GM21576 (cell line): Measurements from ENCODE around the gene MDFIC.

Experiments used
- ATAC-seq: cut with Tn5 transposase; IDR thresholded peaks from one replicate; pipeline ENCODE4 v1.9.1; 2021; ENCODE audit warnings: mild to moderate bottlenecking, moderate library complexity; ENCODE audit not compliant: unreplicated experiment

MDFIC gene

DNA sequence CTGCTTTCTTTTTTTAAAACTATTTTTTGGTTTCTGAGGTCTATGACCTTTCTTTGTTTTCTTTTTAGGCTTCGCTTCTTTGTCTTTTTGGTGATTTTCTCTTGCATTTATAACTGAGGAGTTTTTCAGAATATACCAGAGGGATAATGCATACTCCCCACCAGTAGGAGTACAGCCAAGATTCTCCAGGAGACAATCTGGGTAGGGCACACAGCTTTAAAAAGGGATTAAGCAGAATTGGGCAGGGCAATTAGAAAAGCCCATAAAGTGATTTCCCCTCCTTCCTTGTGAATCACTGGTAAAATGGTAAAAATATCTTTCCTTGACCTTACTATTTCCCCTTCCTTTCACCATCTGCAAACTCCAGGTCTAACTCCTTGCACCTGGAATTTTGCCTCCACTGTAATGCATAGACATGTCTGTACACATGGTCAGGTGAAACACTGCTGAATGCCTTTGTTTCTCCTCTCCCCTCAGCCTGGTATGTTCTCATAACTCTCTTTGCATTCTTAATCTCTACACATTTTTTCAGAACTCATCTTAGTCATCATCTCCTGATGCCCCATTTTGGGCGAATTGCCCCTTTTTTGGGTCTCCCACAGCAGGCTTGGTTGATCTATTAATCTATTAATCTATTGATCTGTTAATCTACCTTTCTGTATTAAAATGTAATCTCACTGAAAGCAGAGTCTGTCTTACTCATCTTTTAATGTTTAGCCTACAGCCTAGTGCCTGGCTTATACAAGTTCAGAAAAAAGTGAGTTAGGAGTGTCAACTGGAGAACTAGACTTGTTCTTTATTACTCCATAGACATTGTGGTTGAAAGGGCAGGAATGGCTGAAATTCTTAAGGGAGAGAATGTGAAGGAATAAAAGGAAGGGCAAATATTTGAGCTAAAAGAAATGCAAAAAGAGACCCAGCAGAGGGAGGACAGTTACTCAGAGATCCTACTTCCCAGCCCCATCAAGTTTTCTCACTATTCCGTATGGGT, 64.6 kb downstream of the MDFIC start:
- no peak for ATAC-seq

DNA sequence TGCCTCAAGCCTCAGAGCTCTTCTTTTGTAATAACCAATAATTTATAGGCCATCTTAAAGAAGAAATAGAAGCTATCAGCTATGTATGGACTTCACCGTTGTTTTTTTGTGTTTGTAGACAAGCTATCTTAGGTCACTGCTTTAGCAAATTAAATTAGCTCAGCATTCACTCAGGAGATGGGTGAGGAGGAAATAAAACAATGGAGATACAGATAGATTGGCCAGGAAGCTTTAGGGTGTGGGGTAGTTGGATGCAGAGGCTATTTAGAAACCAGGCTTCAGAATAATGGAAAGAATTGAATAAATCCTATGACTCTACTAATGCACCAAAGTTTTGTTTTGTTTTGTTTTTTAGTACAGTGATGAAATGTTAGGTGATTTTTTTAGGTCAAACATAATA, 66.1 kb downstream of the MDFIC start:
- no peak for ATAC-seq

DNA sequence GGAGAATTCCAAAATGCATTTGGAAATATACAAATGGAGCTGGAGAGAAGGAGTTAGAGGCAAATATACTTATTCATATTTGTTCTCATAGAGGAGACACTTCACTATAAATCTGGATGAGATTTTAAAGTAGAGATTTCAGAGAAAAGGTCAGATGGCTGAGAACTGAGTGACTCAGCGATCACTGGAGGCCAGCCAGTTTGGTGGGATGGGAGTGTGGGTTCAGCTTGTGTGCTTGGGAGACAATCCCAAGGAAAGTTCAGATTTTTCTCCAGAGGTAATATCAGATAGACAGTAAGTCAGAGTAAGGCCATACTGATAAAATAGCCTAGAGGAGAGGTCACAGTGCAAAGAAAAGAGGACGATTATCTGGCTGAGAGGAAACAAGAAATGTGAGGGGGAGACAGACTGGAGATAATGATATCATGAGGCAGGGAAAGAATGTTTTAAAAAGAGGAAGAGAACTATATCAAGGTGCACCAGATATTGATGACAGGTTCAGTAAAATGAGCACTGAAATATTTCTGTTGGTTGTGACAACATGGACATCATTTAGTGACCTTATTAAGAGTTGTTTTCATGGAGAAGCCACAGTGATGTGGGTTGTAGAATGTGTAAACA, 67.0 kb downstream of the MDFIC start:
- no peak for ATAC-seq

DNA sequence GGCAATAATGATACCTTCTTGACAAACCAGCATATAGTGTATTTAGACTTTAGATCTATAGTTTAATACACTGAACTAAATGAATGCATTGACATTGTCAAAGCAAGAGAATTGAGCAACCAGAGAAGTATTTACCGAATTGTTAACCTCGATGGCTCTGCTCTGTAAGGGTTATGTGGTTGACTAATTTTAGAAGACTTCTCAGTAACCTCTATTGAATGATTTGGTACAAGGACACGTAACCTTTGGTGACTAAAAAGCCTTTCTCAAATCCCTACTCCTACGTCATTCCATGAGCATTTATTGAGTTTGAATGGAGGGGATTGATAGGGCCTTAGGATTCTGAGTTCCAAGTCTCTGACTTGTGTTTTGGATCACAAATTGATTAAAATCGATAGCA, 67.6 kb downstream of the MDFIC start:
- no peak for ATAC-seq

DNA sequence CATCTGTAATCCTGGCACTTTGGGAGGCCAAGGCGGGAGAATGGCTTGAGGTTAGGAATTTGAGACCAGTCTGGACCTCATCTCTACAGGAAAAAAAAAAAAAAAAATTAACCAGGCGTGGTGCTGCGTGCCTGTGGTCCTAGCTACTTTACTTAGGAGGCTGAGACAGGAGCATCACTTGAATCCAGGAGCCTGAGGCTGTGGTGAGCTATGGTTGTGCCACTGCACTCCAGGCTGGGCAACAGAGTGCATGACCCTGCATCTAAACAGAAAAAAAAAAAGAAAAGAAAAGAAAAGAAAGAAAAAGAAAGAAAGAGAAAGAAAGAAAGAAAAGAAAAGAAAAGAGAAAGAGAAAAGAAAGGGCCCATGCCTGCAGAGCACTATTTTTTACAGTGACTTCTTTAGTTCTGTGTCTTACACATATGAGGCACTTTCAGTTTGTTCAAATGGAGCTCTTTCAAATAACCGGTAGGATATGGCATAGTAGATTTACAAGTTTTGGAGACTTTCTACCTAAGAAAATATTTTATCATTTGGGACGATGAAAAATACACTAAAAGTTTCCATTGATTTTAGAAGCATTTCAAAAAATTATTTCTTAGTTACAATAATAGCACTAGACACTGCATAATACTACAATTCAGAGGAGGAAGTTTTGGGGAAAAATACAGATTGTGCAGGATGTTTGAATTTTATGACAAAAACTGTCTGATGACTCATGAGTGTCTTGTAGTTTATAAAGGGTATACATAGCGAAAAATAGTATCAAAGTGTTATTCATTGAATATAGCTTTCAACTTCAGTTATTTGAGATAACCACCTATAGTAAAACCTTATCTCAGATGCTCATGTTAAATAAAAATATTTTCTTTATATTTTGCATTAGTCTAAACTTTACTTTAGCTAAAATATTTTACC, 75.9 kb downstream of the MDFIC start:
- no peak for ATAC-seq

DNA sequence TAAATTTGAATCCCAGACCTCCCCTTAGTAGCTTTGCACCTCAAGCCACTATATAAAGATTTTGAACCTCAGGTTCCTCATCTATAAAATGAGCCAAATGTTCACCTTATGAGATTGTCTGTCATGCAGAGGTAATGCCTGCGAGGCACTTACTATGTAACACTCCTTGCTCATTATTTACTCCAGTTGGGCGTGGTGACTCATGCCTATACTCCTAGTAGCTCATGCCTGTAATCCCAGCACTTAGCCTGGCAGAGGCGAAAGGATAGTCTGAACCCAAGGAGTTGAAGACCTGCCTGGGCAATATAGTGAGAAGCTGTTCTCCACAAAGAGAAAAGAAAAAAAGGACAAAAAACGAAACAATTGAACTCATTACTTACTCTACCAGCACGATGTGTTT, 82.2 kb downstream of the MDFIC start:
- no peak for ATAC-seq

DNA sequence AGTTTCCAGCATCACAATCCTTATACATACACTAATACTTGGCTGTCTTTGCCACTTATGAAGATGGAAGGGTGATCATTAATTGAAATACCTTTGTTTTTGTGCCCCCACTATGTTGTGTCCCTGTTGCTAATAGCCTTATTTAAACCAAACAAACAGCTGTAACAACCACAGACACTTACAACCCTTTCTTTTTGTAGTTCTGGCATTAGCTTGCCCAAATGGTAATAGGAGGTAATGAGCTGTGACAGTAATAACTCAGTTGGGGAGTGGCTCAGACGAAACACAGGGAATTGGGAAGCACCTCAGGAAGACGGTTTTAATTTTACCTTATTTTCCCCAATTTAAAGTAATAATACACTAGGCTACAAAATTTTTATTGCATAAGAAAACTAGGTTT, 83.4 kb downstream of the MDFIC start:
- no peak for ATAC-seq

DNA sequence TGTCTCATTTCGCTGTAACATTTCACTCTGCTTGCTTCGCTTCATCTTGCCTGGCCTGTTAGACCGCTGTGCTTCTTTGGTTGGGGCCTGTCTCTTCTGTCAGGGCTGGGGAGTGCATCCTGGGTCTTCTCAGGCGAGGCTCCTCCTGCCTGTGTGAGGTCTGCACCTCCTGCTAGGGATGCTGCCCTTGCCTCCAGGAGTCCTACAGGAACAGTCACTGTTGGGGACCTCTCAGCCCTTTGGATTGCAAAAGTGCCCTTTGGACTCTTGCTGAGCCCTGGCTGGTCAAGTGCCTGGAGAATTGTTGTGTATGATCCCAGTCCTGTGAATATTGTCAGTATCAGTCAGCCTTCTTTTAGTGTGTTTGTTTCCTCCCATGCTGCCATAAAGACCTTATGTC, 84.1 kb downstream of the MDFIC start:
- ATAC-seq, result no peak

DNA sequence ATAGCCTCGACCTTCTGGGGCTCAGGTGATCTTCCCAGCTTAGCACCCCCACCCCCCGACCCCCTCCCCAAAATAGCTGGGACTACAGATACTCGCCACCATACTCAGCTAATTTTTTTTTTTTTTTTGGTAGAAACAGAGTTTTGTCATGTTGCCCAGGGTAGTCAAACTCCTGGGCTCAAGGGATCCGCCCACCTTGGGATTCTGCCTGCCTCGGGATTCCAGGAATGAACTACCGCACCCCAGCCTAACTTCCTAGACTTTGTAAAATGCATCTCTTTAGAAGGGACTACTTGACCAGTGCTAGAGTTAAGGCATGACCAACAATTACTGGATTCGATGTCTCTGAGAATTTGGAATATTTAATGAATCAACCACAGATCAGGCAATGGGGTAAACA, 85.9 kb downstream of the MDFIC start:
- ATAC-seq, result no peak

DNA sequence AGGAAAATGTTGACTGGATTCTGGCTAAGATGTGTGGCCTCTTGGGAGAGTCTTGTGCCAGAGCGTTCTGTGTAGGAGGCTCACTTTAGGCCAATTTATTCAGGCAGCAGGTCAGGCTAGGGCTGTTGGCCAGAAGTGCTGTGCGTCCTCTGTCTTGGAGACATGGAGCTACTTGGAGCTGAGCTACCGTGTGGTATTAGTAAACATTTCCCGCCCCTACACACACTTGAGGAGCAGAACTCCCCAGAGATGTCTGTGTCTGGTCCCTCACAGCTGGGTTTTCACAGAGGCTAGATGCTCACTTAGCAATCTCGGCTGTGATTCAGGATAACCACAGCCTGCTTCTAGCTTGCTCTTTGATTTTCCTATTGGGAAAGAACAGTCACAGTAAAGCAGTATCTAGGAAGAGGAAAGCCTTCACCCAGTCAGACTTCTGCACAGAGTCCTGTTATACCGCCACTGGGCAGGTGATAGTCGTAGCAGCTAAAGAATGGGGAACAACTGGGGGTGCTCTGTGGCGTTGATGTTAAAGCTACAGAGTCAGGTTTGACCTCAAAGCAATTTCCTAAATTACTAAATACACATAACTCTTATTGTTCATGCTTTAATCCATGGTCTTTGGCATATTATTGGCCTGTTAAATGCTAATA, 86.7 kb downstream of the MDFIC start:
- peak; percentile 54 for ATAC-seq

DNA sequence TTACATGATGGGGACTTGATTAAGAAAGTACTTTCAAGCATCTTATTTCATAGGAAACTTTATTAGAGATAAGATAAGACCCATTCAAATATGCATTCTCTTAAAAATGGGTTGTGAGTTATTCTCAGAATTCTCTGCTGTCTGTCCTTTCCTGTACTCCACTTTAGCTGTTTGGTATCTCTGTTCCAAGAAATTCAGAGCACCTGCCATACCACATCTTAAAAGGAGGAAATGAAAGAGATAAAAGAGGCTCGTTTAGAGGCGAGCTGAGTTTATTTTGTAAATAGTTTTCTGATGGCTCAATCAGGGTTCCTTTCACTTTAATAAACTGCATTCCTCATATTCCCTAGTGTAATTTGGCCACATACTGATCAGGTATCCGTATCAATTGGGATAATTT, 87.2 kb downstream of the MDFIC start:
- ATAC-seq, result peak; percentile 81

DNA sequence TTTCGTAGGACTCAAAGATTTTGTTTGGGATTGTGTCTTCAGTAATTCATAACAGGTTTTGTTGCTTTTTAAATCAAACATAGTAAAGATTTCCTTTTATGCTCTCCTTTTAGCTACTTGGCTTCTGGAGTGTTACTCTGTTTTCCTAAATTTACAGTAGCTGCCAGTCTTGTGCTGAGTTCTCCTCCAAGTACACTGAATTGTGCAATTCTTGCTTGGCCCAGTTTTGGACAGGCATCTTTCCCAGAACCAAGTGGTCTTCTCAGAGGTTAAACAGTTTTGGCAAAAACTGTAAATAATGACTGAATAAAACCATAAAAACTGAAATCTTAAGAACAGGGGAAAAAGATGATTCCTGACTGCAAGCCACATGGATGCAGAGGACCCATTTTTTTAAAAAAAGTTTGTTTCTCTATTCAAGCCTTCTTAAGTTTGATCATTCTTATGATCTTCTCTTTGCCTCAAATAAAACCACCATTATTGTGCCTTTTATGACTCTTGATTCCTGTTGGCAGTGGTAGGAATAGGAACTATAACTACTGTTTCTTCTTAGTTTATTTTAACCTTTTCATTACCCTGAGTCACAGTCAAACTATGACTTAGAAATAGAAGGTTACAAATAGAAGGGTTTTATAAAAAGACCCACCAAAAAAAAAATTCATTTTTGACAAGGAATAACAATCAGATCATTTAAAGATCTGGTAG, 88.0 kb downstream of the MDFIC start:
- no peak for ATAC-seq

DNA sequence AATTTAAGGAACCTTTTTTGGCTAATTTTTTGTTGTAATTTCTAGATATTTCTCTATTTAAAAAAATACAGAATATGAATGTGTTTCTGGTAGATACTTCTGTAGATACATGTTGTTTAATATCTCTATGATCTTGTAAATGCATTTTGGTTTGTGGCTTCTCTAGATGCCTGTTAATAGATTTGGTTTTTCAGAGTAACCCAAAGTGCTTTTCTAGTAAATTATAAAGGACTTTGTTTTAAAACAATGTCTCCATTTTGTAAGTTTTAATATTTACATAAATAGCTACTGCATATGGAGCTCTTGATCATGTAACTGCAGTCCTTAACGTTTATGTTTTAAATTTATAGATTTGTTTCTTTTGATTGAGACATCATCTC, 88.5 kb downstream of the MDFIC start:
- ATAC-seq, result no peak

DNA sequence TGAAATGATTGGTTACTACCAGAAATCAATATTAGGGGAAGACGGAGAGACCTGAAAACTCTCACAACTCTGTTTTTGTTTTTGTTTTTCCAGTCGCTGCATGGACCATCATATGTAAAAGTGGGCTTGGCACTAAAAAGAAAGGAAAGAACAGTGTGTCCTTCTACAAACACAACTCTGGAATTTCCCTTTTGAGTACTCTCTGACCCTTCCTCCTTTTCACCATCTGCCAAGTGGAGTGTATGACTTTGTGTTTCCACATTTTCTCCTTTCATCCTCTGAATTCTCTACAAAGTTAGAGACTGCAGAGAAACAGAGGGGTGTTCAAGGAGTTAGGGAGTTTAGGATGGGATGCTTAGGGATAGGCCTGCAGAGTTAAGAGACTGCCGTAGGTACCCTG, 92.0 kb downstream of the MDFIC start:
- ATAC-seq, result no peak

DNA sequence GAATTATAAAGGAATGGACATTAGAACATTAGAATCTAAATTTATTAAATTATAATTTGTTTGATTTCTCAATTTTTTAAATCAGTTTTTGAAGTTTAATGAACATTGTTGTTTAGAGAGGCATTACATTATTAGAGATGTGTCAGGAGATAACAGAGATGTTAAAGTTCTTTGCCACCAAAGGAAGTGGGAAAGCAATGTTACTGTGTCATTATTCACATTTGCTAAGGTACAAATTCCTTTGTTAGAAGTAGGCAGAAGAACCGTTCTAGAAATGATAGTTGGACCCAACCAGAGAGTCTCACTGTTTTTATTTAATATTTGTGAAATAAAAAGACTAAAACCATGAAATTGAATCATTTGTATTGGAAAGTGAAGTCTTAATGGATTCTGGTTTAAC, 92.9 kb downstream of the MDFIC start:
- ATAC-seq, result no peak

DNA sequence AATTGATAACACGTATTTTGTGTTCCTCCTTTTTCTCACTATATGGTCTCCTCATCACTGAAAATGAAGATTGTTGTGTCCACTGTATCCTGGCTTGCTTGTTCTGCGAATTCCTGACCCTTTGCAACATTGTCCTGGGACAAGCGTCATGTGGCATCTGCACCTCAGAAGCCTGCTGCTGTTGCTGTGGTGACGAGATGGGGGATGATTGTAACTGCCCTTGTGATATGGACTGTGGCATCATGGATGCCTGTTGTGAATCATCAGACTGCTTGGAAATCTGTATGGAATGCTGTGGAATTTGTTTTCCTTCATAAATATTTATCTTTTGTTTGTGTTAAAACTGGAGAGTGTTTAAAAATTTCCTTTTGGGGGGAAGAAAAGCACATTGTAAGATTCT, 93.7 kb downstream of the MDFIC start:
- ATAC-seq, result no peak

DNA sequence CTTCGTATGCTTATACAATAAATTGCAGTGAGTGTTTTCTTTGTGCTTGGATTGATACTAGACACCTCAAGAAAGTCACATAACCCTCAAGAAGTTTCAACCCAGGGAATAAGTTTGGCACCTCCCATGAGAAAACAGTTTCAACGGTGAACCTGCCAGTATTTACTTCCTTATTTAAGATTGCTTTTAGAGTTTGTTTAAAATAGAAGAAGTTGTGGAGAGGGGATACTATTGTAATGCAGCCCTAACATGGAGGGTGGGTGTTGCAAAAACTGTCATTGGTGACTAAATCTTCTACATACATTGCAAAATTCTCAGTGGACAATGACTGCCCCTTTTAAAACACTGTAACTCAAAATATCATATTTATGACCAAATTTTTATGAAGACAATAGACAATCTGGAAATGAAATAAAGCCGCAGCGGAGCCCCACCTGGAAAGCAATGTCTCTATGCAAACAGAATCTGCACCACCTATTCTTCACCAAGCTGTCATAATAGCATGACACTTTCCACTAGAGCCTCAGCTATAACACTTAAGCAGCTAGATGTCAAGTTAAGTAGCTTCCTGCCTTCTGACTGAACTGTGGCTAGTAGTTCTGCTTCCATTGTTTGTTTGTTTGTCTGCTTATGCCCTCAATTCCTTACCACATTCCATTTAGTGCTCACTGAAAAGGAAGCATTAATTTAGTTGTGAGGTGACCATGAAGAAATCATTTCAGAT, 98.2 kb downstream of the MDFIC start:
- no peak for ATAC-seq

DNA sequence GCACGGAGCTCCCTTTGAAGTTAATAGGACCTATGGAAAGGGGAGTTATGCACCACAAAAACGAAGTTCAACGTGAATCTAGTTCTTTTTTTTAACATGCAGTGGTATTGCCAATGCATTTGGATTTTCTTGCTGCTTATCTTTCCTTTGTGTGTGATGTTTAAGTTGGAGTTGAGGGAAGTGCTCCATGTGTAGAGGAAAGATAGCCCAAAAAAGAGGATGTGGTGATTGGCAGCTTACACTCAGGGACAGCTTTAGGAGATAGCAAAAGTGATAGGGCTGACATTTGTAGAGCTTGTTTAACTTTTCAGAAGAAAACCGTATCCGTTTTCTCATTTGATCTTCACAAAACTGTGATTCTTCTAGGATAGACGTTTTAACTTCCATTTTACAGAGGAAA, 101.3 kb downstream of the MDFIC start:
- no peak for ATAC-seq

DNA sequence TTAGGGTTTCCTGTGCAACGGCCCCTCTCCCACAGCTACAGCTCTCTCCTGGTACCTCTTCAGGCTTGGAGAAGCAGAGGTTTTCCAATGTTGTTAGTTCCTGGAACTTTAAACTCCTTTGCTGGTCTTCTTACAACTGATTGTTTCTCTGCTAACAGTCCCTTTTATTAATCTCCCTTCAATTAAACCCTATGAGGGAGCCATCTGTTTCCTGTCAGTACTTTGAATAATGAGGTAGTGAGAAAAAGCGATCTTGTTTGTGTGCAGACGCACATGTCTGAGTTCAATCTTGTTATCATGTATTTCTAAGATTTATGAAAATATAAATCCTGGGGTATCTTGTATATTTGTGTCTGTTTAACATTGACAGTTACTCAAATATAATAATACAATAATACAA, 102.4 kb downstream of the MDFIC start:
- no peak for ATAC-seq
